HFF-Myc (cell line): ENCODE measurements around the gene DDC.
"Not testable (repeated sequence)": the region's sequence is repeated elsewhere in the genome, so short reads cannot be mapped to it uniquely, and the experiment has no call there.

Source experiments
- DNase-seq: peaks from one replicate; pipeline ENCODE4 v3.0.0-alpha.2; 2011; ENCODE audit warnings: low read depth; ENCODE audit errors: extremely low read depth
- H3K4me3 ChIP-seq: replicated peaks from 2 replicates; pipeline ENCODE4 v1.5.1; 2011; ENCODE audit warnings: low read depth, mild to moderate bottlenecking, control low read depth, low read length
- CTCF ChIP-seq: IDR thresholded peaks from 2 replicates; pipeline ENCODE4 v1.5.1; 2012; ENCODE audit warnings: mild to moderate bottlenecking, low read depth, low read length, control low read depth; ENCODE audit errors: missing control alignments

DDC gene

DNA sequence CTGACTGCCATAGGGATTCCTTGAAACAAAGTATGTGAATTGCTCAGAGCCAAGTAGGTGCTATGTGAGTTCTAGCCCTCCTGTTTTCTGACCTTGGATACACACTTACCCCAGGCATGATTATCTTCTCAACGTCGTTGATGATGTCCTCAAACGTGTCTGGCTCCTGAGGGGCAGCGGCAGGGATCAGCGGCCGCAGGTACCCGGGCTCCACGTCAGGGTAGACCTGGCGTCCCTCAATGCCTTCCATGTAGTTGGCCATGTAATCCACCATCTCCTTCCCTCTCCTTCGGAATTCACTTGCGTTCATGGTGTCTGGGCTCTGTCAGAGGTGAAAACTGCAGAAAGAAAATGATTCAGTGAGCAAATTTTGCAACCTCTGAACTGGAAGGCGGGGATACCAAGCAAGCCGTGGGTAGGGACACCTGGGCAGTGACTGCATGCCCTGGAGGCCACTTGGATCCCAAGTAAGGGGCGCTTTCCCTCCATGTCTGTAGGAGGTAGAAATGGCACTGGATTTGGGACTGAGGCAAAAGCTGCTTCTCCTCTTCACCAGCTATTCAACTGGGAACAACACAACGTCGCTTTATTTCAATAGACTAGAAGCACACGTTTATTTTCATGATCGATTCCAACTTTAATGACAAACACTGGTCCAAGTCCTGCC, 21.3 kb downstream of the DDC start:
- no peak for DNase-seq
- TF ChIP-seq CTCF = no peak
- no peak overlapping the region for H3K4me3 ChIP-seq

GRCh38 chr7:50542132-50542531, 23.1 kb downstream of the DDC start:
- DNase-seq = no peak
- no peak overlapping the region for H3K4me3 ChIP-seq
- TF ChIP-seq CTCF = no peak

DNA sequence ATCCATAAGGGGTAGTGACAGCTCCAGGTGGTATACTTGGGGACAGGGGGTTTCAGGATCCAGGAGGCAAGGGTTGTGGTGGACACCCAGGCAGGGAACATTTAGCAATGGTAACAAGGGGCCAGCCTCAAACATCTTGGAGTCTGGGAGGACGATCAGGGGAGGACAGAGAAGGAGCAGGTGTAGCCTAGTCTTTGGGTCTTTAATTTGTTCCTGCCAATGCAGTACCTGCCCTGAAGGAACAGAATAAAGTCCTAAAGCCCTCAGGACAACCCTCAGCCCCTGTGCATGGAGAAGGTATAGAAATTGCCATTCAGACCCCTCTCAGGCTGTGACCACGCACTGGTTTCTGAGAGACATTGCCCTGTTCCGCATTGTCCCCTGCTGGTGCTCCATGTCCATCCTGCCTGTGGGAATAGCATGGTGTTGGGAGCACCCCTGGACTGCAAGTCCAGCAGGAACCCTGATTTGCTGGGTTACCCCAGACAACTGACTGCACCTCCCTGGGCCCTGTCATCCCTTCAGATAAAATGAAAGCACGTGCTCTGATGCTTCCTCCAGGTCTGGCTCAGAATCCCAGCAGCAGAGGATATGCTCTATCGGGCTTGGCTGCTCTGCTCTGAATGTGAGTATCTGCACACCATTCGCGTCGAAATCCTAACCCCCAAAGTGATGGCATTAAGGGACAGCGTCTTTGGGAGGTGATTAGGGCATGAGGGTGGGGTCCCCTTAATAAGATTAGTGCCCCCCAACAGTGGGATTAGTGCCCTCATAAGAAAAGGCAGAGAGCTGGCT, 24.2 kb downstream of the DDC start:
- no peak for TF ChIP-seq CTCF
- DNase-seq = no peak
- H3K4me3 ChIP-seq = no peak overlapping the region

- TF ChIP-seq CTCF = no peak
- DNase-seq = no peak
- no peak overlapping the region for H3K4me3 ChIP-seq
These were observed 25.5 kb downstream of the DDC start for GRCh38 chr7:50539725-50540124.

DNA sequence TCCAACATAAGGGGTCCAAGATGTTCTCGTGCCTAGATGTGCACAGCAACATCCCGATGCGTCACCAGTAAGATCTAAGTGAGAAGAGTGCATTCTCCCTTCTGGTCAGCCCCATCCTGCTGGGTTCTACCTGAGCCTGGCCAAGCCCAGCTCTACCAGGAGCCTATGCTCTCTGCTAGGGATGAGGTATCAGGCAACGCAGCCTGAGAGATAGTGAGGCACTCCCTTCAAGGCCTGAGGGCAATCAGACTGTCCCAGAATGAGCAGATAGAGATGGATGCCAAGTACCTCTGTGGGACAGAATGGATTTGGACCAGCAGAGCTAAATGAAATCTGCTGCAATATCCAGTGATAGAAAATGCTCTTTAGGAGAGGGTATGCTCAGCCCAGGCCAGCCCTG, 26.7 kb downstream of the DDC start:
- no peak for DNase-seq
- no peak for TF ChIP-seq CTCF
- no peak overlapping the region for H3K4me3 ChIP-seq

DNA sequence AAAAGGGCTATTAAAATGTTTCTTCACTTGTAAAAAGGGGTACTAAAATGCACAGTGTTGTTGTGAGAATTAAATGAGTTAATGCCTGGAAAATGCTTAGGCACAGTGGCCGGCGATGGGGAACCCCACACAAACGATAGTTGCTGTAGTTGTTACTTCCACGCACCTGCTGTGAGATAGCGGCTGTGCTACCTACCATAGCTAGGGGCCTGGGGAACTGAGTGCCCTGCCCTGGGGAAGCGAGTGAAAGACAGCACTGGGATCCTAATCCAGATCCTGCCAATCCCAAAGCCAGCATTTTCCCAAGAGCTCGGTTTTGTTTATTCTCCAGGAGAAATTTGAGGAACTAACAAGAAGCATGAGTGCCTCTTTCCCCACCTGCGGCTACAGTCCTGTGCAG, 27.8 kb downstream of the DDC start:
- no peak for TF ChIP-seq CTCF

DNA sequence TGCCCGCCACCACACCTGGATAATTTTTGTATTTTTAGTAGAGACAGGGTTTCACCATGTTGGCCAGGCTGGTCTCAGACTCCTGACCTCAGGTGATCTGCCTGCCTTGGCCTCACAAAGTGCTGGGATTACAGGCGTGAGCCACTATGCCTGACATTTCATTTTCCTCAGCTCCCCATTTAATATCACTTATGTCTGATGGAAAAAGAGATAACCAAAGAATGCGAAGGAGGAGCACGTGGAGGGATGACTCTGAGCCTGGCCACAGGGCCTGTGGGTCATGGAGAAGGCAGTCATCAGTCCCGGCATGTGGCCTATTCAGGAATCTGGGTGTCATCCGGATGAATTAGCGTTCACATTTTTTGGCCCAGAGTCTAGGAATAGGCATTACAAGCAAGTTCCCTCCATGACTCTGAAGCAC, 29.9 kb downstream of the DDC start:
- not testable (repeated sequence) for DNase-seq, H3K4me3 ChIP-seq

More for the DNA sequence above, 27.8 kb downstream of the DDC start:
- no peak overlapping the region for H3K4me3 ChIP-seq
- DNase-seq = no peak
